CD4-positive, alpha-beta T cell treated with Interleukin-17A for 1 hour (primary cell): ENCODE measurements around the gene HEXA.
A peak's percentile ranks its signal among the peaks of the same experiment; 100 is the strongest.
"Not testable (repeated sequence)": the region's sequence is repeated elsewhere in the genome, so short reads cannot be mapped to it uniquely, and the experiment has no call there.

Experiments
- DNase-seq: peaks from one replicate; pipeline ENCODE4 v3.0.0-alpha.2; 2020

Gene HEXA

DNA sequence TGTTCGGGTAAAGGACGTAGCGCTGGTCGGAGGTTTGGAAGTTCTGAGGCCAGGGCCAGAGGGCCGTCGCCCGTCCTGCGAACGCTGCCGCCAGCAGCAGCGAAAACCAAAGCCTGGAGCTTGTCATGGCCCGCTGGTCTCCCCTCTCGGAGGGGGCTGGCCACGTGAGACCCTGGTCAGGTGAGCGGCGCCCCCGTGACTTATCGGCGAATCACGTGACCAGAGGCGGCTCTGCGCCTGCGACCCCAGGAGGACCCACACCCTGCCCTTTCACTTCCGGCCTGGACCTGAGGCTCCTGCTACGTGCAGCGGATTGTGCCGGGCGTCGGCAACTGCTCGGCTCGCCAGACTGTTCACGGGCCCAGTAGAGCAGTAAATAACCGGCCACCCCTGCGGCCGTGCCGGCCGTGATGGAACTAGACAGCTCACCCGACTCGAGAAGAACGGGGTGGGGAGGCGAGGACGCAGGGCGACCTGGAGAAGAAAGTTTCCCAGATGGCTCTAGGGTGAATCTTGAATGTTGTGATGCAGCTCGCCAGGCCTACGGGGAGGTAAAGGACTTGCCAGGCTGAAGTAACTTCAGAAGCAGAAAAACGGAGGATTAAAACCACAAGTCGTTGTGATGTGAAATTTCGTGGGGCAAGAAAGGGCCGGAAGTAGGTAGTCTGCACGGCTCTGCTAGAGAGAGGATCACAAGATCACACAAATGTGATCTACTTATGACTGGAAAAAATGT lies at the start of gene HEXA:
Gene HEXA (minus strand): TSS at position 169 of the 736 bp plus-strand sequence. CDS start 42 bp downstream, at position 127.
- peak; percentile 96 for DNase-seq

DNA sequence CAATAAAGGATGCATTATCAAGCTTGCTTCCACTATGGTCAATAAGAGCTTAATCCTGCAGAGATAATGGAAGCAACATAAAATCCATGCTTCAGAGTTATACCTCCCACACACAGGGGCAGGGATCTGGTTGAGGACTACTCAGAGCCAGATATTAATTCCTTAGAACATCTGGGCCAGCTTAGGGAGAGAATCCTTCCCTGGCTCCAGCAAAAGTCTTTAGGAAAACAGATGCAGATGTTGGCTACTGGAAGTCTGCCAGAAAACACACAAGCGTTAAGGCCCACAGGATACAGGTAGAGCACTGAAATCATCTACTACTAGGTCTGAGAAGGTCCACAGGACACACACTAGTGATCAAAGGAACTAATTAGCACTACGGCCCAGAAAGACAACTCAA lies 47.4 kb upstream of the HEXA start:
- no peak for DNase-seq

DNA sequence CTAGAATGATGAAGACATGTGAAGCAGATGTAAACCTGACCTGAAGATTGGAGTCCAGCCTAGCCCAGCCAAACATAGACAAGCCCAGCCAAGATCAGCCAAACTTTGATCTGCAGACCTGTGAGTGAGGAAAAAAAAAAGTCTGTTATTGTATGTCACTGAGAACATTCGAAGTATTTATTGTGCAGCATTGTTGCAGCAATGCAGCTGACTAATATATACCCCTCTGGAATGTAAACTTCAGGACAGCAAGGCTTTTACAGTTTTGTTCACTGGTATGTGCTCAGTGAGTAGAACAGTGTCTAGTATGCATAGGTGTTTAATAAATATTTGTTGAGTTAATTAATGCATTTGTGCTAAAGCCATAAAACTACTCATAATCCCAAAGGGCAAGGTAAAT lies 45.7 kb upstream of the HEXA start:
- DNase-seq: no peak

DNA sequence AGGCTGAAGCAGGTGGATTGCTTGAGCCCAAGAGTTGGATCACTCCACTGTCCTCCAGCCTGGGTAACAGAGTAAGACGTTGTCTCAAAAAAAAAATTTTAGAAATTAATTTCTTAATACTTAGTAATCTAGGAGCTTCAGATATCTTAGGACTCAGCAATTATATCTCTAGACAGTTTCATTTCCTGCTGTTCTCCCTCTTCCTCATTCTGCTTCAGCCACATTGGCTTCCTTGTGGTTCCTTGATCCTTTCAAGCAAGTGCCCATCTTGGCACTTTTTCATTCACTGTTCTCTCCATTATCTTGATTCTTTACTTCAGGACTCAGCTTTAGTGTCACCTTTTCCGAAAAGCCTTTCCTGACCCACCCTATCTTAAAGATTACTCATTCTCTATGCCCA lies 44.8 kb upstream of the HEXA start:
- DNase-seq: no peak

DNA sequence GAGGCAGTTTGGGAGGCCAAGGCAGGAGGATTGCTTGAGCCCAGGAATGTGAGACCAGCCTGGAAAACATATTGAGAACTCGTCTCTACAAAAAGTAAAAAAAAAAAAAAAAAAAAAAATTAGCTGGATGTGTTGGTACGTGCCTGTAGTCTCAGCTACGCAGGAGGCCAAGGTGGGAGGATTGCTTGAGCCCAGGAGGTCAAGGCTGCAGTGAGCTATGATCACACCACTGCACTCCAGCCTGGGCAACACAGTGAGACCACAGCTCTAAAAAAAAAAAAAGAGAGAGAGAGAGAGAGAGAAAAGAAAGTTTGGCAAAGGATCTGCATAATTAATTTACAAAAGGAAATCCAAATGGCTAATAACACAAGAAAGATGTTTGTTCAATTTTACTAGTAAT lies 44.0 kb upstream of the HEXA start:
- DNase-seq: not testable (repeated sequence)

DNA sequence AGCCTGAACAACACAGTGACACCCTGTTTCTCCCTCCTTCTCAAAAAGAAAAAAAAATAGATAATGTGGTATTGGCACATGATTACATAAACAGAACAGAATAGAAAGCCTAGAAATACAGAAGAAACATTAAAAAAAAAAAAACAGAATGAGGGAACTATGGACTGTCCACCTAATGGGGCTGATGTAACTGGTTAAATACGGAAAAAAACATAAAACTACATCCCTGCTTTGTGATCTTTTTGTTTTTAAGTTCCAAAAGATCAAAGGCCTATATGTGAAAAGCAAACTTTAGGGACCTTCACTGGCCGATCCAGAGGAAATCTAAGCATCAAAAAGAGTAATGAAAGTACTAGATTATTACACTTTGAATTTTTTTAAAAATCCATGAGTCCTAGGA lies 39.5 kb upstream of the HEXA start:
- DNase-seq: no peak

DNA sequence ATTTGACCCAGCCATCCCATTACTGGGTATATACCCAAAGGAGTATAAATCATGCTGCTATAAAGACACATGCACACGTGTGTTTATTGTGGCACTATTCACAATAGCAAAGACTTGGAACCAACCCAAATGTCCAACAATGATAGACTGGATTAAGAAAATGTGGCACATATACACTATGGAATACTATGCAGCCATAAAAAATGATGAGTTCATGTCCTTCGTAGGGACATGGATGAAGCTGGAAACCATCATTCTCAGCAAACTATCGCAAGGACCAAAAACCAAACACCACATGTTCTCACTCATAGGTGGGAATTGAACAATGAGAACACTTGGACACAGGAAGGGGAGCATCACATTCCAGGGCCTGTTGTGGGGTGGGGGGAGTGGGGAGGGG lies 37.5 kb upstream of the HEXA start:
- DNase-seq: not testable (repeated sequence)

DNA sequence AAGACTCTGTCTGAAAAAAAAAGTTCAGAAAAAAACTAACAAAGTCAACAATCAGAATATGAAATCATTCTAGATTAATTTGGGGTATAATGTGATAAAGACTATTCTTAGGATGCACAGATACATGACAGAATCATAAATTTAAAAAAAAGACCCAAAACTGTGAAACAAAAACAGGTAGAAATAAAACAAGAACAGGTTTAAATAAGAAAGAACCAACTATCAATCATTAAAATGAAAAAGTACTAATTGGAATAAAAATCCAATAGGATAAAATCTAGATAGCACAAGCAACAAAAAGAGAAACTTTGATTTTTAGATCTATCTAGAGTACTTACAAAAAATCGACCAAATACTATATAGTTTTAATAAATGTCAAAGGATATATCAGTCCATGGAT lies 35.7 kb upstream of the HEXA start:
- no peak for DNase-seq

DNA sequence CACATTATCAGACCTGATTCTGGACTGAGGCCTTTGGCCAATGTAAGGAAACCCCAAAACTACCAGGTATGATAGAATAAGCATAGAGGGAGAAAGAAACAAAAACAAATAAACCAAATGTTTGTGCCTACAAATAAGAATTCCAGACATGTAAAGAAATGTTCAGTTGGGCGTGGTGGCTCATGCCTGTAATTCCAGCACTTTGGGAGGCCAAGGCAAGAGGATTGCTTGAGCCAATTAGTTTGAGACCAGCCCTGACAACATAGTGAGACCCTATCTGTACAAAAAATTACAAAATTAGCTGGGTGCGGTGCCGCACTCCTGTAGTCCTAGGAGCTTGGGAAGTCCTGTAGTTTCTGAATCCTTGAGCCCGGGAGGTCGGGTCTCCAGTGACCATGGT lies 35.3 kb upstream of the HEXA start:
- no peak for DNase-seq

DNA sequence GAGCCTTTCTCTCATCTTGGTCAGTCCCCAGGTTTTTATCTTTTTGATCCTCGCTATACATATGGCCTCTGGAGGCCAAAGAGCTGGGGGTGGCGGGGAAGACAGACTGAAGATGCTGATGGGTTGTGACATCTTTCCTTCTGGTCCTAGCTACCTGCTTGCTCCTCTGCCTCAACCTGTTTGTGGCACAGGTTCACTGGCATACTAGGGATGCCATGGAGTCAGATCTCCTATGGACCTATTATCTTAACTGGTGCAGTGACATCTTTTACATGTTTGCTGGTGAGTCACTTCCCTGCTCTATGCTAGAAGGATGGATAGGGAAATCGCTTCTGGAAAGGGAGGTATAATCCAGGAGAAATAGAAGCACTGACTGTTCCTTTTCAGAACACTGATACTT lies 31.1 kb upstream of the HEXA start:
- no peak for DNase-seq

DNA sequence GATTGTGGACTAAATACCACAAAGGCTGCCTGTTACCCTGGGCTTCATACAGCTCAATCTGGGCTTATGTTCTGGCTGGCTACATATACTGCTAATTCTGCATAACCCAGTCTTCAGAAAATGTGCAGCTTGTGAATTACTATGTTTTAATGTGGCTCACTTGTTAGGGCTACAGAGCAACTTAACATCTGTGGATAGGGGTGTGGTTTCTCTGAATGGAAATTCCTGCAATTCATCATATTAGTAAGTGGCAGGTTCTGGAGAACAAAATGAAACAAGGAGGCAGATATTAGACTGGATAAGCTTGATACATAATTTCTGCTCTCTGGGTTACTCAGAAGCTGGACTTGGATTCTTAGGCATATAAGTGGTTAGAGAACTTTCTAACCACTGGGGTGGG lies 29.0 kb upstream of the HEXA start:
- DNase-seq: no peak

DNA sequence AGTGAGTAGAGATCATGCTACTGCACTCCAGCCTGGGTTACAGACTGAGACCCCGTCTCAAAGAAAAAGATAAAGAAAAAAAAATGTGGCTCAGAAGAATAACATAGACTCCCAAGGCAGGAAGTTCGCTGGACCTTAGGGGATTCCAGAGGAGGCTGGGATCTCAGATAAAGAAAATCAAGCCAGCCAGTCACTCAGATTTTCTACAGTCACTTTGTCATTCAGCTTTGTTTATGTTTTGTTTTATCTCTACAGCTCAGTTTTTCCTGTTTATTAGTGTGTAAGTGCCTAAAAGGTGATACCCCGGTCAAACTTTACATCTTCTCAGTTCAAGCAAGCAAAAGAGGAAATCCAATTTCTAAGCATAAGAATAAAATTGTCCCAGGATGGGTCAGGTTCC lies 28.5 kb upstream of the HEXA start:
- no peak for DNase-seq

DNA sequence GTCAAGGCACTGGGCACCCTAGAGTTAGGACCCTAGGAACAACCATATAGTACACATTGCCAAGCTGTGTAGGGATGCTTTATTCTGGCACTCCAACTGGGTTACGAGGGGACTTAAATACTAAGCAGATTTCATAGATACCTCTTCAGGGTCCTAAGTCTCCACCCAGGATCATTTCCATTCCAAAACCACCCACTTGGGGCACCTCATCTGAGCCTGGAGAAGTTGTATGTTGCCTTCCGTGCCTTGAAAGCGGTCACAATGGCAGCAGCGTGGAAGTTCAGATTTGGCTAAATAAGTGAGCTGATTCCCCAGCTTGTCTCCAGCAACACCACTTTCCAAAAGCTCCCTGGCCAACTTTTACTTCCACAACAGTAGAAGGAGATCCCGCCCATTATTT lies 26.9 kb upstream of the HEXA start:
- no peak for DNase-seq

DNA sequence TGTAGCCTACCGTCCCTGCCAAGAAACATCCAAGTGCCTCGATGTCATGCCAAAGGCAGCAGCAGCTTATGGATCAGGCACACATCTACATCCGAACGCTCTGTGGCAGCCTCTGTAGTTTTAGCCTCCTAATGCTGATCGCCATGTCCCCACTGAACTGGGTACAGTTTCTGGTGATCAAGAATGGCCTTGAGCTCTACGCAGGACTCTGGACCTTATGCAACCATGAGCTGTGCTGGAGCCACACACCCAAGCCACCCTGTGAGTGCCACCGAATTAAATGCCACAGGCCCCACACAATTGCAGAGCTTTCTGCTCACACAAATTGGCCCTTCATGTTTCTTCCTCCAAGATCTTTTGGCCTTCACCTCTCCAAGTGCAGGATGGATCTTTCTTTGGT lies 22.8 kb upstream of the HEXA start:
- no peak for DNase-seq

DNA sequence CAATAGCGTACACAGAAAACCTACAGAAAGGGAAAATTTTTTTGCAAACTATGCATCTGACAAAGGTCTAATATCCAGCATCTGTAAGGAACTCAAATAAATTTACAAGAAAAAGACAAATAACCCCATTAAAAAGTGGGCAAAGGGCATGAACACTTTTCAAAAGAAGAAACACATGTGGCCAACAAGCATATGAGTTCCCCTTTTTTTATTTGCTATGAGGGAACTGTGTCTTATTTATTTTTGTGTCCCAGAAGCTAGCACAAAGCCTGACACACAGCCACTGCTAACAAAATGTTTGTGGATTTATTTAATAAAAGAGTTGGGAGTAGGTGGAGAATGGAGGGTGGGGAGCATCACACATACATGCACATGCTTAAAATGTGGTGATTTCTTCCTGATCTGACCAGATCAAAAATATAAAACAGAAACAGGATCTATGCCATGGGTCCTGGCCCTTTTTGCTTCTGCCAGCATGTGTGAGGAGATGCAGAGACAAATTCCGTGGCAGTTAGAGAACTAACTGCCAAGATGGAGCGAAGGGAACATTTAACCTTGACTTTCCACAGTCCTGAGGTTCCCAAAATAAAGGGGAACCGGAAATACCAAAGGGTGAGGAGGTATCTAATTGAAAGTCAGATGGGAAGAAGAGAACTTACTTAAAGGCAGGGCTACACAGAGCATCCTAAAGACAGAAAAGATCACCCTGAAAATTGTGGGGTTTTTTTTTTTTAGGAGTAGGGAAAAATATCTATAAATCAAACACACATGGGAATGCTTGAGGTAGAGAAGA lies 22.2 kb upstream of the HEXA start, which contains the start of gene TMEM202:
Gene TMEM202 (plus strand): TSS at position 510 of the 793 bp plus-strand sequence. CDS start 22 bp downstream, at position 532.
- DNase-seq: no peak

DNA sequence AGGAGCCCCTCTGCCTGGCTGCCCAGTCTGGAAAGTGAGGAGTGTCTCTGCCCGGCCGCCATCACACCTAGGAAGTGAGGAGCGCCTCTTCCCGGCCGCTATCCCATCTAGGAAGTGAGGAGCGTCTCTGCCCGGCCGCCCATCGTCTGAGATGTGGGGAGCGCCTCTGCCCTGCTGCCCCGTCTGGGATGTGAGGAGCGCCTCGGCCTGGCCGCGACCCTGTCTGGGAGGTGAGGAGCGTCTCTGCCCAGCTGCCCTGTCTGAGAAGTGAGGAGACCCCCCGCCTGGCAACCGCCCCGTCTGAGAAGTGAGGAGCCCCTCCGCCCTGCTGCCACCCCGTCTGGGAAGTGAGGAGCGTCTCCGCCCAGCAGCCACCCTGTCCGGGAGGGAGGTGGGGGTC lies 20.5 kb upstream of the HEXA start:
- DNase-seq: not testable (repeated sequence)

DNA sequence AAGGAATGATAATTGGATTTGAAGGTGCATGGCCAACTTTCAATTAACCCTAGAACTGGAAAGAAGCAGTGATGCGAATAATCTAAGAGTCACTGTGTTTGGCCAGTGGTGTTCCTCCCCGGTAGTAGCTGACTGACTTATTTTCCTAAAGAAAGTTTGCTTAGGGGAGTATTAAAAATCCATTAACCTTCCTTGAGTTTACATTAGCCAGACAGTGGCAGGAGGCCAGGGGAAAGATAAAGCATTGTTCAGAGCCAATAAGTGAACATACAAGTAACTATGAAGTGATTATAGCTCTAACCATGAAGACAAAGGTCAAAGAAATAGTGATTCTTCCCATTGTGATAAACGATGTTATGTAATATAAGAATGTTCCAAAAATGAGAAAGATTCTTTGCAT lies 13.4 kb upstream of the HEXA start:
- no peak for DNase-seq

DNA sequence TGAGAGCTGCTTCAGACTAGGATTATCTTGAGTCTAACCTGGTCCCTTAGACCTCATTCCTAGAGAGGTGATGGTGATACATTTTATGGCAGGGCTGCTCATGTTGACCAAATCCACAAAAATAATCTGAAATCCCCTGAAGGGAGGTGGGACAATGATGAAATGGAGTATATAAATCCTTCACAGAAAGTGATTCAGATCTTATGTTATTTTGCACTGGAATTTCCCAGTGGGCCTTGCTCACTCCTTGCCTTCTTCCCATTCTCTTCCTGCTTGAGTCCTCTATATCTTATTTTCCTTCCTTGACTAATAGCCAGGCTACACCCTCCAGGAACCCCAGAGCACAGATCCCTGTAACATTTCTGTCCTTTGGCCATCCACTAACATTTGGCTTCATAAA lies 11.9 kb upstream of the HEXA start:
- no peak for DNase-seq

DNA sequence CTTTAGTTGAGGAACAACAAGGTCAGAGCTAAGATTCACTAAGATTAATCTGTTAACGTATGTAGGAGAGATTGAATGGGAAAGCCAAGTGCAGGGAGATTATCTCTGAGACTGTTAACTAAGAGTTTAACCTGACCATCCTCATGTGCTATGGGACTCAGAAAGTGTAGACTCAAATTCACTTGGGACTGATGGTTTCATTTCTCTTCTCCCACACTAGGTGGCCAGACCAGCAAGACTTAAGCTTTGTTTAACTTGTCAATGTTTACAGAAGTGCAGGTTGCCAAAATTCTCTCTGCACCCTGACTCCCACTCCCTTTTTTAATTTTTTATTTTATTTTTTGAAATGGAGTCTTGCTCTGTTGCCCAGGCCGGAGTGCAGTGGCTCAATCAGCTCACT lies 6.3 kb upstream of the HEXA start:
- no peak for DNase-seq

DNA sequence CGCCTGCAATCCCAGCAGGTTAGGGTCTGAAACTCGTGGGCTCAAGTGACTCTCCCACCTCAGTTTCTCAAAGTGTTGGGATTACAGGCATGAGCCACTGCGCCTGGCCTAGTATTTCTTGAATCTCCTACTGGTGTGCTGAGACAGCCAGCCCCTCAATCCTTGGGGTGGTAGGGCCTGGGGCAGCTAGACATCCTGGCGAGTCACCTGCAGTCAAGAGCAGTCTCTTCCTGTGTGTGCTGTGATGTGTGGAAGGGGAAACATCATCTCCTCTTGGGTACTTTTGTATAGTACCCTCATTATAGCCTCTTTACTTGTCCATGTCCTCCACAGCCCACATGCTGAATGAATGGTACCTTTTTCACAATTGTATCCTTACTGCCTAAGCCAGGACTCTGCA lies 4.9 kb upstream of the HEXA start:
- DNase-seq: no peak

DNA sequence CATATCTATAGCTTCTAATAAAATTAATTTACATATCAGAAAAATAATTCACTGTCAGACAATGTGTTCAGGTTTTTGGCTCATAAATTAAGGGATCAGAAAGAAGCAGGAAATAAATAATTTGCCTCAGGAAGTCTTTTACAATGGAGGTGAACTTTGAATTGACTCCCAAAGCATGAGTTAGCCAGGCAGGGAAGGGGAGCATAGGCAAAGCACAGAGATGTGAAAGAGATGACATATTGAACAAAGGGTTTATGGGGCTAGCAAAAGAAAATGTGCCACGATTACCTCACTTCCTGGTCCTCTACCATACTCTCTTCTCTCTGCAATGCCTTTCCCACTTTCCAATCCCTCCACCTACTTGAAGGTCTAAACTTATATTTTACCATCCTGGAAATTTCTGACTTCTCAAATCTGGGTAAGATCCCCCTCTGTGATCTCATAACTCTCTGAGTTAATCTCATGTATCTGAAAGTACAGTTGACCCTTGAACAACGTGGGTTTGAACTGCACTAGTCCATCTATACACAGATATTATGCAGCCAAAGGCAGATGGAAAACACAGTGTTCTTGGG lies 4.1 kb upstream of the HEXA start:
- no peak for DNase-seq

DNA sequence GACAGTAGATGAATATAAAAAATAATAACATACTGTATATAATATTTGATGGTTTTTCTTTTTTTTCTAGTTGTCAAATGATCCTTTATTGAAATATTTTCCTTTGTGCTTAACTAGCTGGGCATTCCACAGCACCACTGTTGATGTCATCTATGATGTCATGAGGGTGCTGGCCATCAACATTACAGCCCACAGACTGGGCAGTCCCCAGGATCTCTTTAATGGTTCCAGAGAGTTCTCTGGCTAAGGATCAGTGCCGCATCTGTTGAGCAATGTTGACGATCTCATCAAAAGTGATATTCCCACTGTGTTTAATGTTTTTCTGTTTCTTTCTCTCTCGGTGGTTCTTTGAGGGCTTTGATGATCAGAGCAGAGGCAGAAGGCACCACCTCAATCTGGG lies 3.3 kb upstream of the HEXA start:
- DNase-seq: not testable (repeated sequence)

DNA sequence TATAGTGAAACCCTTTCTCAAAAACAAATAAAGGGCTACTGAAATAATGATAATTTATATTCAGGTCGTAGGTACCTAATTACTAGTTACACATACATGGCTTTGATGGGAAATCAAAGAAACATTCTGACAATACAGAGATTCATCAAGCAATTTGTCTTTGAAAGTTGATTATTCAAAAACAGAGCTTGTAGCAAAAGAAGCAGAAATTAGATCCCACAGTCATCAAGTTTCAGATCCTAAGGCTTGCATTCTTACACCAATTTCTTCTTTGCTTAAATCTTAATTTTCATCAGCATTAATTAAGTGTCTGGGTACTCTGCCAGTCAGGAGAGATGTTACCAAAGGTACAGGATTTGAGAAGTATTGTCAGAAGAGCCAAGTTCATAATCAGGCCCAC lies 1.5 kb upstream of the HEXA start:
- no peak for DNase-seq

DNA sequence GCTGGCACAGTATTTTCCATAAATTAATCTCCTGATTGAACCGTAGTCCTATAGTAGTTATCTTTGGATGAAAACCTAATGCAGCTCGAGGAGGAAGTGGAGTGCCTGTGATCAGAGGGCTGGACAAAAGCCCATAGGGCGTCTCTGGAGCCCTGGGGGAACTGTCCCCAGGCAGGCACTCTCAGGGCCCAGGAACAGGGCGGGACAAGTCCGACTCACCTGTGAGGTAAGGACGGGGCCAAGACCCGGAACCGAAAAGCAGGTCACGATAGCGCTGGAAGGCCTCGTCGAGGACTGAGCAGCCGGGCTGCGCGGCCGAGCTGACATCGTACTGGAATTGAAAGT lies 341 bp downstream of the HEXA start:
- no peak for DNase-seq
